CD14-positive monocyte (primary cell): Measurements from ENCODE around the gene LYPLAL1. TPM values are rescaled to one million over a fixed set of nuclear protein-coding genes. Genes with fewer than 3 reads are reported as not detected.
A peak's percentile ranks its signal among the peaks of the same experiment; 100 is the strongest.

Source experiments
- DNase-seq, 3 donors: peaks; one replicate each; pipeline ENCODE4 v3.0.0-alpha.2; 2011 to 2022
- H2AFZ ChIP-seq: 2 replicates; pipeline ENCODE4 v1.6.0; 2012; ENCODE audit warnings: mild to moderate bottlenecking, low read depth, low read length, inconsistent platforms; ENCODE audit not compliant: insufficient read depth, poor library complexity, severe bottlenecking
- H3K27ac ChIP-seq, 2 donors: 1 replicate in 1 of 2; 2 replicates in 1 of 2; pipeline ENCODE4 v1.5.1; 2012 to 2013; ENCODE audit warnings: low read length in 2 of 2, control low read depth in 1 of 2, inconsistent platforms in 1 of 2, low read depth in 1 of 2, mild to moderate bottlenecking in 1 of 2
- H3K27me3 ChIP-seq, 2 donors: one replicate each; pipeline versions ENCODE4 v1.6.0 to v1.6.1; 2011 to 2013; ENCODE audit warnings: low read length in 2 of 2; ENCODE audit not compliant: control insufficient read depth in 2 of 2, insufficient read depth in 2 of 2
- H3K36me3 ChIP-seq, 2 donors: replicated peaks in 1 of 2; 1 replicate in 1 of 2; 2 replicates in 1 of 2; pipeline versions ENCODE4 v1.5.1 to v1.6.1; 2012 to 2013; ENCODE audit warnings: low read length in 2 of 2, control low read depth in 1 of 2, inconsistent platforms in 1 of 2, mild to moderate bottlenecking in 1 of 2; ENCODE audit not compliant: insufficient read depth in 2 of 2, control insufficient read depth in 1 of 2
- H3K4me1 ChIP-seq, 2 donors: 1 replicate in 1 of 2; 2 replicates in 1 of 2; pipeline versions ENCODE4 v1.5.1 to v1.6.1; 2012 to 2013; ENCODE audit warnings: low read length in 2 of 2, control low read depth in 1 of 2, inconsistent platforms in 1 of 2, mild to moderate bottlenecking in 1 of 2, moderate library complexity in 1 of 2; ENCODE audit not compliant: insufficient read depth in 2 of 2, control insufficient read depth in 1 of 2
- H3K4me2 ChIP-seq: replicated peaks from 2 replicates; pipeline ENCODE3; 2012; ENCODE audit warnings: low read length, moderate library complexity, mild to moderate bottlenecking; ENCODE audit not compliant: poor library complexity, severe bottlenecking; ENCODE audit errors: extremely low read depth
- H3K4me3 ChIP-seq, 3 experiments: fragments of 200-600 bp in 1 of 3; sonication (generic) in 1 of 3; replicated peaks in 1 of 3; 1 replicate in 2 of 3; 2 replicates in 1 of 3; pipeline ENCODE4 v1.5.1; 2011 to 2013; ENCODE audit warnings: low read length in 3 of 3, mild to moderate bottlenecking in 3 of 3, control low read depth in 2 of 3, low read depth in 2 of 3, inconsistent platforms in 1 of 3, moderate library complexity in 1 of 3
- H3K79me2 ChIP-seq: 2 replicates; pipeline ENCODE4 v1.6.0; 2012; ENCODE audit warnings: mild to moderate bottlenecking, control low read depth, inconsistent platforms, low read length, moderate library complexity; ENCODE audit not compliant: insufficient read depth
- H3K9ac ChIP-seq: 2 replicates; pipeline ENCODE4 v1.6.0; 2017; ENCODE audit warnings: low read length, mild to moderate bottlenecking; ENCODE audit not compliant: insufficient read depth, poor library complexity, severe bottlenecking
- H3K9me3 ChIP-seq, 2 donors: replicated peaks in 1 of 2; 1 replicate in 1 of 2; 2 replicates in 1 of 2; pipeline versions ENCODE4 v1.5.1 to v1.6.1; 2012 to 2013; ENCODE audit warnings: low read length in 2 of 2, control low read depth in 1 of 2; ENCODE audit not compliant: control insufficient read depth in 1 of 2, insufficient read depth in 1 of 2
- H4K20me1 ChIP-seq: 2 replicates; pipeline ENCODE4 v1.6.0; 2012; ENCODE audit warnings: mild to moderate bottlenecking, low read length, control low read depth, moderate library complexity; ENCODE audit not compliant: insufficient read depth
- H3K27ac Mint-ChIP-seq, 7 donors: one replicate each; pipeline ENCODE4 v1.8.0; 2020; ENCODE audit warnings: mild to moderate bottlenecking in 7 of 7, mixed read lengths in 7 of 7, moderate library complexity in 6 of 7, inconsistent platforms in 2 of 7
- H3K27me3 Mint-ChIP-seq, 3 donors: one replicate each; pipeline ENCODE4 v1.8.0; 2021 to 2022; ENCODE audit warnings: low read depth in 3 of 3, mild to moderate bottlenecking in 3 of 3, mixed read lengths in 3 of 3, moderate library complexity in 3 of 3, inconsistent platforms in 1 of 3
- H3K36me3 Mint-ChIP-seq, 2 donors: one replicate each; pipeline ENCODE4 v1.8.0; 2020; ENCODE audit warnings: mixed read lengths in 2 of 2, inconsistent platforms in 1 of 2, mild to moderate bottlenecking in 1 of 2
- H3K4me1 Mint-ChIP-seq: one replicate; pipeline ENCODE4 v1.8.0; 2020; ENCODE audit warnings: mild to moderate bottlenecking, mixed read lengths
- H3K4me3 Mint-ChIP-seq, 2 donors: one replicate each; pipeline ENCODE4 v1.8.0; 2020; ENCODE audit warnings: mild to moderate bottlenecking in 2 of 2, mixed read lengths in 2 of 2, moderate library complexity in 1 of 2
- H3K9me3 Mint-ChIP-seq, 7 donors: one replicate each; pipeline ENCODE4 v1.8.0; 2020 to 2022; ENCODE audit warnings: mixed read lengths in 7 of 7, mild to moderate bottlenecking in 6 of 7, moderate library complexity in 6 of 7, inconsistent platforms in 2 of 7
- WGBS: methylation state at CpG from one replicate; pipeline ENCODE4 v1.1.5; 2013; ENCODE audit warnings: missing lambda C conversion rate; ENCODE audit not compliant: insufficient coverage; 5-methylcytosine and 5-hydroxymethylcytosine counted together
- intact Hi-C, 2 donors: fragments of 100-400 bp; cut with micrococcal nuclease; formaldehyde crosslinking; loops; one replicate each; pipeline versions ENCODE4 v1.15.0 to v1.15.1; 2023
- polyA plus RNA-seq, 3 donors: library from polyadenylated mRNA; depleted of rRNA in 1 of 3; unstranded in 2 of 3; stranded (reverse) in 1 of 3; fragments of 300-500 nt in 2 of 3; fragments of >200 nt in 1 of 3; fragmentation: Illumina TruSeq in 2 of 3; gene quantifications; 1 replicate in 2 of 3; 2 replicates in 1 of 3; pipeline ENCODE4 v1.2.3, GENCODE V29; 2012 to 2021
- TF ChIP-seq, protein P1 (sequence below): fragments of 200-600 bp; IDR thresholded peaks from one replicate; pipeline ENCODE4 v1.8.0; 2022; ENCODE audit warnings: antibody characterized with exemption, mild to moderate bottlenecking

The LYPLAL1 gene
- polyA plus RNA-seq, 3 donors: 10.2 to 55.9 (median 36.1) TPM

GRCh38 chr1:219228058-219228419 lies 54.4 kb downstream of the LYPLAL1 start:
- Mint-ChIP-seq H3K4me1 (peaks cover 7% of the 10 kb centered on the region), H3K36me3 (peaks cover 0 to 12% of the 10 kb centered on the region in 2 donors), H3K27me3 (peaks cover 0 to 2% (median 0%) of the 10 kb centered on the region in 3 donors), H3K9me3 (peaks cover 0 to 3% (median 0%) of the 10 kb centered on the region in 7 donors), H3K27ac (peak overlapping the region in 3 of 7 donors; percentile 41 to 72 (median 66)), H3K4me3 (no peak overlapping the region)
- H3K4me3 ChIP-seq: no peak overlapping the region
- no peaks in the 10 kb centered on the region for H3K36me3 ChIP-seq
- no peak overlapping the region for H3K9ac ChIP-seq
- H3K79me2 ChIP-seq: no peaks in the 10 kb centered on the region
- H2AFZ ChIP-seq: no peak overlapping the region
- no peaks in the 10 kb centered on the region for H3K4me1 ChIP-seq
- no peak for DNase-seq
- TF ChIP-seq, protein P1, sequence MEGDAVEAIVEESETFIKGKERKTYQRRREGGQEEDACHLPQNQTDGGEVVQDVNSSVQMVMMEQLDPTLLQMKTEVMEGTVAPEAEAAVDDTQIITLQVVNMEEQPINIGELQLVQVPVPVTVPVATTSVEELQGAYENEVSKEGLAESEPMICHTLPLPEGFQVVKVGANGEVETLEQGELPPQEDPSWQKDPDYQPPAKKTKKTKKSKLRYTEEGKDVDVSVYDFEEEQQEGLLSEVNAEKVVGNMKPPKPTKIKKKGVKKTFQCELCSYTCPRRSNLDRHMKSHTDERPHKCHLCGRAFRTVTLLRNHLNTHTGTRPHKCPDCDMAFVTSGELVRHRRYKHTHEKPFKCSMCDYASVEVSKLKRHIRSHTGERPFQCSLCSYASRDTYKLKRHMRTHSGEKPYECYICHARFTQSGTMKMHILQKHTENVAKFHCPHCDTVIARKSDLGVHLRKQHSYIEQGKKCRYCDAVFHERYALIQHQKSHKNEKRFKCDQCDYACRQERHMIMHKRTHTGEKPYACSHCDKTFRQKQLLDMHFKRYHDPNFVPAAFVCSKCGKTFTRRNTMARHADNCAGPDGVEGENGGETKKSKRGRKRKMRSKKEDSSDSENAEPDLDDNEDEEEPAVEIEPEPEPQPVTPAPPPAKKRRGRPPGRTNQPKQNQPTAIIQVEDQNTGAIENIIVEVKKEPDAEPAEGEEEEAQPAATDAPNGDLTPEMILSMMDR: no peak
- no peaks in the 10 kb centered on the region for H3K27me3 ChIP-seq
- no peak overlapping the region for H3K4me2 ChIP-seq
- 100% methylated on average over 1 of the region's 5 CpGs for WGBS
- H3K9me3 ChIP-seq: no peaks in the 10 kb centered on the region
- intact Hi-C loops: no loop called here
- no peaks in the 10 kb centered on the region for H4K20me1 ChIP-seq
- no peak overlapping the region for H3K27ac ChIP-seq

- Histone ChIP-seq H3K4me3 (no peak overlapping the region), H3K4me1 (no peaks in the 10 kb centered on the region), H3K36me3 (no peaks in the 10 kb centered on the region), H4K20me1 (no peaks in the 10 kb centered on the region), H3K27me3 (no peaks in the 10 kb centered on the region), H3K79me2 (no peaks in the 10 kb centered on the region), H3K9ac (no peak overlapping the region), H3K27ac (no peak overlapping the region), H3K4me2 (no peak overlapping the region), H3K9me3 (no peaks in the 10 kb centered on the region), H2AFZ (no peak overlapping the region)
- no CpG with 5 or more reads among the region's 2 CpGs for WGBS
- TF ChIP-seq, protein P1: no peak
- Mint-ChIP-seq H3K4me3 (no peak overlapping the region), H3K27me3 (no peaks in the 10 kb centered on the region), H3K4me1 (no peaks in the 10 kb centered on the region), H3K27ac (no peak overlapping the region), H3K9me3 (peaks cover 0 to 3% (median 0%) of the 10 kb centered on the region in 7 donors), H3K36me3 (peaks cover 0 to 9% of the 10 kb centered on the region in 2 donors)
- intact Hi-C loops: no loop called here
- DNase-seq: no peak
Measured at GRCh38 chr1:219232890-219233289, 59.2 kb downstream of the LYPLAL1 start.
